ENCODE data around the gene NAMPT. TPM values are rescaled to one million over a fixed set of nuclear protein-coding genes. Genes with fewer than 3 reads are reported as not detected.
A peak's percentile ranks its signal among the peaks of the same experiment; 100 is the strongest.
"Not testable (repeated sequence)": the region's sequence is repeated elsewhere in the genome, so short reads cannot be mapped to it uniquely, and the experiment has no call there.

NAMPT gene
- polyA plus RNA-seq, 5 donors = 28.1 to 43.1 (median 36.5) TPM

DNA sequence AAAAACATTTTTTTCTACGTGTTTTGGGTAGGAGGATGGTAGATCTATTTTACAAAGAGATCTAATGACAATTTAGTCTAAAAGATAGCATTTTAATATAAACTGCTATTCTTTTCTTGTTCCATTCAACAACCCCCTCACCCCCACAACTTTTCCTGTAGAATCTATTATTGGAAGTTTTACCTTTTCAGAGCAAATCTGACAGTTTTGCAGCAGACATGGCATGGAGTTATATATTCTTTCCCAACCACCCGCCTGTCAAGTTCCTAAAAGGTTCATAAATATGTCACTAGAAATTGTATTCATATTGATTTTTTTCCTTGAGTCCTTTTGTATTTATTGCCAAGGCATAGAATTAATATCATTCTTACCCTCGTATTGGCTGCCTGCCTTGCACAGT is 21.5 kb upstream of the NAMPT start:
- DNase-seq = no peak

GRCh38 chr7:106305732-106306131 is 20.9 kb upstream of the NAMPT start:
- no peak for DNase-seq

- DNase-seq = no peak
These were observed 19.8 kb upstream of the NAMPT start for GRCh38 chr7:106304568-106304967.

GRCh38 chr7:106298631-106299030 is 13.8 kb upstream of the NAMPT start:
- DNase-seq = not testable (repeated sequence)

DNA sequence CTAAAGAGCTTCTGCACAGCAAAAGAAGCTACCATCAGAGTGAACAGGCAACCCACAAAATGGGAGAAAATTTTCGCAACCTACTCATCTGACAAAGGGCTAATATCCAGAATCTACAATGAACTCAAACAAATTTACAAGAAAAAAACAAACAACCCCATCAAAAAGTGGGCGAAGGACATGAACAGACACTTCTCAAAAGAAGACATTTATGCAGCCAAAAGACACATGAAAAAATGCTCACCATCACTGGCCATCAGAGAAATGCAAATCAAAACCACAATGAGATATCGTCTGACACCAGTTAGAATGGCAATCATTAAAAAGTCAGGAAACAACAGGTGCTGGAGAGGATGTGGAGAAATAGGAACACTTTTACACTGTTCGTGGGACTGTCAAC is 13.4 kb upstream of the NAMPT start:
- not testable (repeated sequence) for DNase-seq

DNA sequence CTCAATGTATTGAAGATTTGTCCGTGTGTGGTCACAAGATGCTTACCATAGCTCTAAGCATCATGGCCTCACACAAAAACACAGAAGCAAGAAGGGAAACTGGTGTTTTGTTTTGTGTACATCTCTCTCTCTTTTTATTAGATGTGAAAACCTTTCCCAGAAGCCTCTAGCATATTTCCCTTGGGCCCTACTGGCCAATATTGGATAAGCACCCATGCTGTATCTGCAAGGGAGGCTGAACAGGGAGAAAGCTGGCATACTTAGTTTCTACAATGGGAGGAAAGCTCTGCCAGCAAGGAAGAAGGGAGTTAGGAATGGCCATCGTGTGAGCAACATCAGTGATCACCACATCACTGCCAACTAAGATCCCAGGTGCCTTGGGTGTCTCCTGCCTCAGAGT is 9.6 kb upstream of the NAMPT start:
- DNase-seq = no peak

- no peak for DNase-seq
These were observed 6.5 kb upstream of the NAMPT start for GRCh38 chr7:106291247-106291646.

- DNase-seq = no peak
These were observed 5.5 kb upstream of the NAMPT start for GRCh38 chr7:106290319-106290718.

DNA sequence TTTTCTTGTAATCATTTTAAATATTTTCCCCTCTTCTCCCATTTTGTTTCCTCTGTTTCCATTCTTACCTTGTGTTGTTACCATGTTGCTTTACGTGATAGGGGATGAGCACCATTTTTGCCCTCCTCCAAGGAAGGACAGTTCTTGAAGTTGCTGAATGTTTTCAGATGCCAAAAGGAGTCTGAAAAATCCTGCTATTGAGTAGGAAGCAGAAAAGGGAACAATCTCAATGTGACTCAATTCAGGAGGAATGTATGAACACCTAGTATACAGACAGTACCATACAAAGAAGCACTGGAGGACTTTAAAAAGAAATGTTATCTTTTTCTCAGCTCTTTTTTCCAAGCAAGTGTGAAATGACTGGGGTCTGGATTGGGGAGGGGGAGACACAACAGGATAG is 5.1 kb upstream of the NAMPT start:
- DNase-seq = no peak

DNA sequence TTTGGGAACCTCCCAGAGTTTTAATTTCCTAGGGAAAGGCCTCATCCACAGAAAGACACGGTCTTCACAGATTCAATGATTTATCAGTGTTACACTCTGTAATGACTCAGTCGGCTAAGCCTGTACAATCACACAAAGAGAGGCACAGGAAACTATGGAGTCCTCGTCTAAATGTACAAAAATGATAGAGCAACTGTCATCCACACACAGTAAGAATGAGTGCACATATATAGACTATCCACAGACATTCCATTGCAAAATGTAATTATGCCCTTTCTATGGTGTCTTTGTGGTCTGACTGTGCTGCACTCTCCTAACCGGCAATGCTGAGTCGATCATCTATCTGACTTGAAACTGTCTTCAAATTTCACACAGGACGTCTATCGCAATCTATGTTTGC is 3.5 kb upstream of the NAMPT start:
- no peak for DNase-seq

GRCh38 chr7:106287786-106288185 is 3.0 kb upstream of the NAMPT start:
- DNase-seq = no peak

- DNase-seq = peak; percentile 58 to 67
These were observed 1.2 kb upstream of the NAMPT start for GRCh38 chr7:106285855-106286492.

DNA sequence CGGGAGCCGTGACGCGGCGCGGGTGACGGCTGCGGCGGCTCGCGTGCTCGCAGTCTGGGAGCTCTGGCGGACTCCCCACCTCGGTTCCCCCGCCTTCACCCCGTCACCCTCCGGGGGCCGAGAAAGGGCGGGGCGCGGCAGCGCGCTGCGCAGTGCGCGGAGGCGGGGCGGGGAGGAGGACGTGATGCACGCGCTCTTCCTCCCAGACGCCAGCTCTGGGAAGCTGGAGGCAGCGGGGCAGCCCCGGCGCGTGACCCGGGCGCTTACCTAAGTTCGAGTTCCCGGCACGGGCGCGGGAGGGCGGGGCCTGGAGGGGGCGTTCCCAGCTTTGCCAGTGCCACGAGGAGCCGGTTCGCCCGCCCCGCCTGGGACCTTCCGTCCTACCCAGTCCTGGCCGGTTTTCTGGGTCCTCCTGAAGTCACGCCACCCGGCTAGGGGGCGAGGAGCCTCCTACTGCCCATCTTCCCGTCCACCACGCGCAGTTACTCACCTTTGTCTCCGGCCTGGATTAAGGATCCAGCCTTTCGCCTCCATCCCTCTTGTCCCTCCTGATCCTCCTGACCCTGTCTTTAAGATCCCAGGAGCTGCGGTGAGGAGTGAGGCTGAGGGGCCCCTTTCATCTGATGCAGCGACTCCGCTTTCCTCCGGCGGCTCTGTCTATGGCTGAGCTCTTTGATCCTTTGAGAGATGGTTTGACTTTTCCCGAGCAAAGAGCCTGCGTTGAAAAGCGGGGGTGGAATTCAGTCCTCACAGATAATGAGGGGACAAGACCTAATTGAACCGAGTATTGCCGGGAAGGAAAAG is 470 bp upstream of the NAMPT start:
- DNase-seq = peak; percentile 98 to 99

DNA sequence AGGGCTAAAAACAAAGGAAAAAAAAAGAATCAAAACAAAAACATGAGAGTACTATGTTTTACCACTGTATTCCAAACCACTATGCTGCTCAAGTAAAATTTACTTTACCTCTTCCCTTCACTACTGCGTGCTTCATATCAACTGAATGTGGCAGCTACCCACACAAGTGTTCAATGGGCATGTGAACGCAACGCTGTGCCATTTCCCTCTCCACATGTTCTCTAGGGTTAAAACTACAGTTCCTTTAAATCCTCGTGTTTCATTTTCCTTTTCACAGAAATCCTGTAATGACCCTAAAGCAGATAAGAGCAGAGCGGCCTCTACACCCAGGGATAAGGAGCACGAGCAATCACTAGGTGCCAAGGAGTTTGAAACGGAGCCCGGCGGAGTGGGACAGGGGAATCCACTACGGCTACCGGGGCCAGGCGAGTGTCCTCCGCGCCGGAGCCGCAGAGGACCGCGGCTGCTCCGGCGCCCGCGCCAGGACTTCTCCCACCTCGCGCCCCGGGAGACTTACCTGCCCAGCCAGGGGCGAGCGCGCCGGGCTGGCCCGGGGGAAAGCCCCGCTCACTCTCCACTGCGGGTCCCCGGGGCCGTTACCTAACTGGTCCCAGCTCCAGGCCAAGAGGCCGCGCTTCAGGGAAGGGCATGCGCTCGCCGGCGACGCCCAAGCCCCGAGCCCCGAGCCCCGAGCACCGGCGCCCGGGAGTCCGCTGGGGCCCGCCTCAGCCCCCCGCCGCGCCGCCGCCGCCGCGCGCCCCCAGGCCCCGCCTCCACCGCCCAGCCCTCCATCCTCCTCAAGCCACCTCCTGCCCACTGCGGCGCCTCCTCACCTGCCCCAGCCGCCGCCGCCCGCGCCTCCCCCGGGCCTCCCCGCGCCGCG is 711 bp downstream of the NAMPT start:
- peak; percentile 49 to 53 for DNase-seq

DNA sequence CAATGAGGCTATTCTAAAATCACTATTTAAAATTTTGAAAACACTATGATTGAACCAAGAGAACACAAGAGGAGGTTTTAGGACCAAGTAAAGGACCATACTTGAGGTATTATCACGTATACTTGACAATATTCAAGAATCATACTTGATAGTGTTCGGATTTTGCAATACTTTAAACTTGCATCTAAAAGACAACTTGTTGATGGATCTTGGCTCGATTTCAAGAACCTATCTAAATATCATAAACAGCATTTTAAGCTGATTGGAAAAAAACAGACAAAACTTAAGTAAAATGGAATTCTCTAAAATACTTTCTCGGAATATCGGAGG is 1.3 kb downstream of the NAMPT start:
- DNase-seq = peak in 1 of 2 donors; percentile 6

GRCh38 chr7:106282852-106283251 is 1.9 kb downstream of the NAMPT start:
- DNase-seq = no peak

GRCh38 chr7:106282390-106282789 is 2.4 kb downstream of the NAMPT start:
- DNase-seq = no peak

DNA sequence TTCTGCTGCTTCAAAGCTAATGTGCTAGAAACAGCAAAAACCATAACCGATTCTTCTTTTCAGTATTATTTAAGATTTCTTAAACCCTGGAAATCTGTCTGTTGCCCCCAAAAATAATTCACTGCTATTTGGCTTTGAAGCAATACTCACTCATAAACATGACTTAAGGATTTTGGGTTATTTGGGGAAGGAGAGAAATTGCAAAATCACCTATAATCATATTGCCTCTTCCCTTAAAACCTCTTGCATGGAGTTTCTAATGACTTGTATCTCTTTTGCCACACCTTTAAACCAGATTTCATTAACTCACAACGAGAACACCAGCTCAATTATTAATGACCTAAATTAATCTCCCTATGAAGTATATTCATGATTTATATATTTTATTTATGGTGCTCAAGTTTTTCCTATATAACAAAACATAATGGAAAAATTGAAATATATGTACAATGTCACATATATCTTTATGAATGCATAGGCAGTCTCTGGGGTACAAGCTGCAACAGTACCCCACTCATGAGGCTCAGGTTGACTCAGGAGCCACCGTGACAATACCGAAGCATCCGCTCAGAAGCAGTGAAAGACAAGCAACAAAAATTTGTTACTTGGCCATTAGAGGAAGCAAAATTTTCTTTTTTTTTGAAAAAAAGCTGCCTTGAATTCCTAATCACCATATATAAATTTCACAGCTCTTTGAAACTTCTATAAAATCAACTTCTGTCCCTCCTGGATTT is 3.0 kb downstream of the NAMPT start:
- no peak for DNase-seq

DNA sequence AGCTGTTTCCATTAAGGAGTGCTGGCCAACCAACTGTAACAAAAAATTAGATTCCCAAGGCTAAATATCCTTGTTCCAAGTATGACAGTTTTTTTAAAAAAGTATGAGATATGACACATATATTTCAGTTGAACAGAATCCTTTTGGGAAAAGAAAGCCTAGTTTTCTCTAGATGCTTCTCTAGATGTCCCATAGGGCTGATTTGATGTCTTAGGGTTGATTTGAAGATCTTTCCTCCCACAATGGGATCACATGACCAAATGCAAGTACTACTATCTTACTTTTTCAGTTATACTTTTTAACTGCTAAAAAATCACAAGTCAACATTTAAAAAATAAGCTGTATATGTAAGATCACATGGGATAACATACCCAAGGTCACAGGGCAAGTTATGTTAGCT is 3.7 kb downstream of the NAMPT start:
- DNase-seq = no peak

DNA sequence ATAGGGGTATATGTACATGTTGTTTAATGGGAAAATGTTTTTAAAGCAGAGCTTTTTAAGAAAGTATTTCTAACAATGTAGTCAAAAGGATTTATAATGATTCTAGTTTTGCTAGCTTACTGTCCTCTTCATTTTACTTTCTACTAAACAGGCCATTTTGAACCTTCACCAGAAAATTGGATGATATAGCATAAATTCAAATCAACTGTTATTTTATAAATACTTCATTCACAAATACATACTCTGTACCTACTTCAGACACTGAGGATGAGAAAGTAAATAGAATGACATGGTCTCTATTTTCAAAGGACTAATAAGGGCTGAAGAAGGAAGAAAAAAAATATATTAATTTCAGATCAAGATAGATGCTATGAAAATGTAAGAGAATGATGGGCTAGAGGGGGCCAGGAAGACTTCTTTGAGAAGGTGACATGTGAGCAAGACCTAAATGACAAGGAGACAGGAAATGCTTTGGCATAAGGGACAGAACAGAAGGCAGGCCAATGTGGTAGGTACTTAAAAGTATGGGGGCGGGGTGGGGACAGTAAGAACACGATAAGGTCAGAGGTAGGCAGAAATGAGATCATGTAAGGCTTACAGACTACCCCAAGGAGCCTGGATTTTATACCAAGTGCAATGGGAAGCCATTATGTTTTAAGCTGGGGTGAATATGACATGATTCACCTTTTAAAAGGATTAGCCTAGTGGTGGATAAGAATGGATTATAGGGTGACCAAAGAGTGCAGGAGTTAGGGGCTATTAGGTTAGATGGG is 5.2 kb downstream of the NAMPT start:
- no peak for DNase-seq

- DNase-seq = no peak
These were observed 6.1 kb downstream of the NAMPT start for GRCh38 chr7:106278695-106279094.

Data from right lung (tissue), 5 donors.